K562 (cell line): ENCODE measurements around the gene KBTBD12. TPM values are rescaled to one million over a fixed set of nuclear protein-coding genes. Genes with fewer than 3 reads are reported as not detected.

Experiments used
- ATAC-seq: fragments of 200-7000 bp; cut with Tn5 transposase; 3 replicates; pipeline ENCODE4 v1.9.1; 2020; ENCODE audit warnings: moderate library complexity
- BruUV-seq: library from RNA; stranded (reverse); fragments of 400-500 nt; replicated peaks from 2 replicates; lab custom pipeline; 2021; lab: Mats Ljungman, UMichigan
- CTCF ChIA-PET: fragments of 300-600 bp; formaldehyde crosslinking; extraction: SDS; loops from one replicate; lab custom pipeline; 2021; ENCODE audit warnings: low intra/inter-chr PET ratio; lab: Yijun Ruan, JAX
- POLR2A ChIA-PET: fragments of 300-600, 350-650 bp; sonication (Branson Sonifier 250); formaldehyde crosslinking; extraction: SDS; loops from one replicate; lab custom pipeline; 2021; ENCODE audit warnings: antibody characterized with exemption, inconsistent platforms; lab: Yijun Ruan, JAX
- DNase-seq, 4 experiments: peaks; one replicate each; pipeline versions ENCODE4 v3.0.0 to v3.0.0-alpha.2; 2011 to 2018; ENCODE audit warnings: low spot score in 3 of 4, mixed read lengths in 3 of 4; ENCODE audit errors: extremely low read depth in 1 of 4
- FAIRE-seq: peaks from 2 replicates; lab custom pipeline; 2011; peaks lifted over from hg19 to GRCh38; lab: Jason Lieb, UNC
- H2AFZ ChIP-seq: 2 replicates; pipeline ENCODE4 v1.6.0; 2011; ENCODE audit warnings: low read depth, low read length, control low read depth, inconsistent platforms
- H3K27ac ChIP-seq: fragments of 200-600 bp; 3 replicates; pipeline ENCODE4 v1.8.0; 2011; ENCODE audit warnings: low read depth, mild to moderate bottlenecking, control low read depth, inconsistent platforms, low read length, moderate library complexity, mixed read lengths; ENCODE audit errors: extremely low read depth
- H3K27me3 ChIP-seq, 2 experiments: fragments of 300-600 bp in 1 of 2; 2 replicates in 1 of 2; 3 replicates in 1 of 2; pipeline versions ENCODE4 v1.6.0 to v1.8.0; 2011; ENCODE audit warnings: inconsistent platforms in 2 of 2, low read length in 2 of 2, mild to moderate bottlenecking in 1 of 2, mixed read lengths in 1 of 2, moderate library complexity in 1 of 2; ENCODE audit not compliant: control insufficient read depth in 2 of 2, insufficient read depth in 2 of 2
- H3K36me3 ChIP-seq: fragments of 300-600 bp; 3 replicates; pipeline ENCODE4 v1.8.0; 2011; ENCODE audit warnings: mild to moderate bottlenecking, low read length, inconsistent platforms; ENCODE audit not compliant: control insufficient read depth, insufficient read depth
- H3K4me1 ChIP-seq, 2 experiments: fragments of 200-600 bp in 1 of 2; replicated peaks in 1 of 2; 2 replicates in 1 of 2; 3 replicates in 1 of 2; pipeline versions ENCODE4 v1.5.1 to v1.8.0; 2011; ENCODE audit warnings: inconsistent platforms in 2 of 2, low read length in 2 of 2, mild to moderate bottlenecking in 1 of 2, mixed read lengths in 1 of 2, moderate library complexity in 1 of 2; ENCODE audit not compliant: control insufficient read depth in 2 of 2, insufficient read depth in 2 of 2
- H3K4me2 ChIP-seq: 2 replicates; pipeline ENCODE4 v1.6.1; 2011; ENCODE audit warnings: low read length, control low read depth, inconsistent platforms, mixed read lengths; ENCODE audit not compliant: insufficient read depth
- H3K4me3 ChIP-seq: fragments of 200-600 bp; sonication (generic), shearing (Covaris generic); 2 replicates; pipeline ENCODE4 v1.5.1; 2016; ENCODE audit warnings: control low read depth, inconsistent platforms
- H3K79me2 ChIP-seq: fragments of 200-600 bp; 3 replicates; pipeline ENCODE4 v1.8.0; 2011; ENCODE audit warnings: low read length, inconsistent platforms; ENCODE audit not compliant: control insufficient read depth, insufficient read depth
- H3K9ac ChIP-seq, 2 experiments: 2 replicates each; pipeline versions ENCODE4 v1.6.0 to v1.6.1; 2011; ENCODE audit warnings: low read depth in 2 of 2, low read length in 2 of 2, control low read depth in 1 of 2, inconsistent platforms in 1 of 2, mild to moderate bottlenecking in 1 of 2, mixed read lengths in 1 of 2; ENCODE audit not compliant: insufficient read depth in 1 of 2
- H3K9me1 ChIP-seq: one replicate; pipeline ENCODE4 v1.6.0; 2011; ENCODE audit warnings: inconsistent platforms, mild to moderate bottlenecking, low read length, moderate library complexity; ENCODE audit not compliant: control insufficient read depth, insufficient read depth
- H3K9me3 ChIP-seq: replicated peaks from 2 replicates; pipeline ENCODE4 v1.5.1; 2011; ENCODE audit warnings: low read depth, low read length, inconsistent platforms; ENCODE audit not compliant: control insufficient read depth, insufficient read depth
- H4K20me1 ChIP-seq: replicated peaks from 2 replicates; pipeline ENCODE4 v1.6.1; 2011; ENCODE audit warnings: low read length, inconsistent platforms, mixed read lengths; ENCODE audit not compliant: control insufficient read depth, insufficient read depth
- ESRRA ChIP-seq: fragments of 450-650 bp; IDR thresholded peaks from 2 replicates; pipeline ENCODE4 v1.6.1; 2014; ENCODE audit warnings: low read depth, mild to moderate bottlenecking, moderate library complexity, borderline replicate concordance
- GABPB1 ChIP-seq: sonication (generic); formaldehyde crosslinking; IDR thresholded peaks from 2 replicates; pipeline ENCODE4 v1.8.0; 2022; ENCODE audit warnings: mild to moderate bottlenecking, missing genetic modification reagents
- POLR3A ChIP-seq: IDR thresholded peaks from 2 replicates; pipeline ENCODE4 v1.6.1; 2011; ENCODE audit warnings: borderline replicate concordance, mild to moderate bottlenecking, moderate library complexity; ENCODE audit not compliant: insufficient read length, insufficient read depth; ENCODE audit errors: extremely low read depth
- RAD21 ChIP-seq, 2 experiments: fragments of 250-450 bp in 1 of 2; fragments of 450-650 bp in 1 of 2; sonication (Bioruptor Pico) in 1 of 2; formaldehyde crosslinking in 1 of 2; IDR thresholded peaks in 1 of 2; conservative IDR thresholded peaks in 1 of 2; 2 replicates each; pipeline versions ENCODE4 v1.4.0 to v1.8.0; 2020 to 2022; ENCODE audit warnings: mild to moderate bottlenecking in 2 of 2, moderate library complexity in 1 of 2
- SMC3 ChIP-seq: conservative IDR thresholded peaks from 2 replicates; pipeline ENCODE4 v1.6.1; 2011; ENCODE audit warnings: low read depth, low read length, improper control_type of control experiment; ENCODE audit not compliant: insufficient read depth
- ZKSCAN3 ChIP-seq: fragments of 250-450 bp; sonication (Bioruptor Pico); IDR thresholded peaks from 2 replicates; pipeline ENCODE4 v1.4.0; 2020
- WGBS: fragments of 100-300 bp; shearing (Covaris generic); methylation state at CpG from one replicate; pipeline ENCODE4 v1.1.6; 2016; ENCODE audit warnings: low coverage, mixed read lengths; ENCODE audit not compliant: insufficient coverage; ENCODE audit errors: missing lambda C conversion rate; 5-methylcytosine and 5-hydroxymethylcytosine counted together
- in situ Hi-C: fragments of 300-500 bp; cut with MboI; formaldehyde crosslinking; loops from 4 replicates; pipeline ENCODE4 v1.15.0; 2018; ENCODE audit warnings: inconsistent platforms, mixed read lengths
- intact Hi-C: fragments of 100-400 bp; cut with micrococcal nuclease; formaldehyde crosslinking; loops from 2 replicates; pipeline ENCODE4 v1.14.2; 2022
- polyA plus RNA-seq, 8 experiments: library from polyadenylated mRNA; depleted of rRNA in 4 of 8; stranded (reverse) in 5 of 8; unstranded in 3 of 8; fragments of >200 nt; fragmentation: Nextera tagmentation in 2 of 8; fragmentation: Illumina TruSeq in 1 of 8; extraction: Ambion mirVana in 2 of 8; extraction: Trizol in 1 of 8; gene quantifications; 2 replicates each; pipeline versions ENCODE4 v1.2.1 to v1.2.3, GENCODE V29; 2011 to 2014; ENCODE audit warnings: inconsistent platforms in 1 of 8, missing spikeins in 1 of 8
- total RNA-seq, 7 experiments: library from RNA; depleted of rRNA in 6 of 7; stranded (reverse); fragments of >200 nt in 6 of 7; fragmentation: Illumina TruSeq in 2 of 7; extraction: Trizol in 2 of 7; gene quantifications; 2 replicates each; pipeline versions ENCODE4 v1.2.1 to v1.2.3, GENCODE V29; 2011 to 2021; ENCODE audit warnings: low replicate concordance in 1 of 7
- TF ChIP-seq, protein P1 (sequence below), 2 experiments: fragments of 450-650 bp; formaldehyde crosslinking in 1 of 2; IDR thresholded peaks; 2 replicates each; pipeline versions ENCODE4 v1.4.0 to v1.6.1; 2014 to 2020; ENCODE audit warnings: mild to moderate bottlenecking in 2 of 2, borderline replicate concordance in 1 of 2, low read depth in 1 of 2
- TF ChIP-seq, protein P2 (sequence below), 3 experiments: IDR thresholded peaks in 2 of 3; conservative IDR thresholded peaks in 1 of 3; 2 replicates each; pipeline ENCODE4 v1.5.1; 2011 to 2012; ENCODE audit warnings: low read length in 3 of 3, mild to moderate bottlenecking in 3 of 3, control low read depth in 2 of 3, improper control_type of control experiment in 1 of 3, inconsistent platforms in 1 of 3, low read depth in 1 of 3, mixed read lengths in 1 of 3, moderate library complexity in 1 of 3; ENCODE audit not compliant: insufficient read depth in 2 of 3

KBTBD12 gene
- total and polyA plus RNA-seq, 9 of the 15 experiments (the other 6 are each of a cell fraction or from before 2014, with no cell fraction given) = not detected

DNA sequence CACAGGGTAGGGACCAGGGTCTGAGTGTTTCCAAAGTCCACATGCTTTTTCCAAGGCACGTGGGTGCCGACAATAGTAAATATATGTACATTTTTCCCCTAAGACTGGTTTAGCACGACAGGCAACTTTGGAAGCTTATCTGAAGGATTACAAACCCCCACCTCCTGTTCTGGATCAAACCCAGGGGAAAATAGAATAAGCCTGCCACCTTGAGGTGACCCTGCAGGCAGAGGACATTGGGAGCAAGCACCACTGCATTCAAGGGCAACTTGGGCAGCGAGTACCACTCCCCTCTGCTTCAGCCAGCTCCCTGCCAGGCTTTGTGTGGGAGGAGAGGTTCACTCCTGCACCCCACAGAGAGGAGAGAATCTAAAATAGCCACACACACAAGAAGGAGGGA is 44.8 kb downstream of the KBTBD12 start:
- DNase-seq (peak in 2 of 4 experiments; percentile 20 to 33), ATAC-seq (0 out of 3 replicates have a peak, but pooled peaks have one; percentile 42), FAIRE-seq (no peak)
- Histone ChIP-seq H3K9me3 (no peaks in the 10 kb centered on the region), H4K20me1 (no peaks in the 10 kb centered on the region), H3K4me1 (no peaks in the 10 kb centered on the region), H3K79me2 (no peaks in the 10 kb centered on the region), H3K27ac (no peak overlapping the region), H3K9ac (no peak overlapping the region), H3K36me3 (no peaks in the 10 kb centered on the region), H2AFZ (no peak overlapping the region), H3K9me1 (no peaks in the 10 kb centered on the region), H3K4me2 (no peak overlapping the region), H3K27me3 (peaks cover 0 to 7% of the 10 kb centered on the region in 2 experiments; a peak in 3 of 5 replicates), H3K4me3 (no peak overlapping the region)
- POLR2A ChIA-PET = interaction anchor here (0.5 kb wide), 1 partner anchor 308 kb away, joined by 3 read pairs; no protein-coding TSS in a partner anchor
- TF ChIP-seq RAD21 (CRISPR knock-in tag; conservative IDR thresholded peaks at IDR 0.05 in 1 of 2, IDR thresholded peaks at IDR 0.05 in 1 of 2) (peak; percentile 55 to 61; a peak in 3 of 4 replicates), ESRRA (0 out of 2 replicates have a peak, but pooled peaks have one; percentile 23), SMC3 (0 out of 2 replicates have a peak, but pooled peaks have one; percentile 9), GABPB1 (no peak), ZKSCAN3 (CRISPR knock-in tag) (no peak), POLR3A (no peak)
- TF ChIP-seq, protein P1, sequence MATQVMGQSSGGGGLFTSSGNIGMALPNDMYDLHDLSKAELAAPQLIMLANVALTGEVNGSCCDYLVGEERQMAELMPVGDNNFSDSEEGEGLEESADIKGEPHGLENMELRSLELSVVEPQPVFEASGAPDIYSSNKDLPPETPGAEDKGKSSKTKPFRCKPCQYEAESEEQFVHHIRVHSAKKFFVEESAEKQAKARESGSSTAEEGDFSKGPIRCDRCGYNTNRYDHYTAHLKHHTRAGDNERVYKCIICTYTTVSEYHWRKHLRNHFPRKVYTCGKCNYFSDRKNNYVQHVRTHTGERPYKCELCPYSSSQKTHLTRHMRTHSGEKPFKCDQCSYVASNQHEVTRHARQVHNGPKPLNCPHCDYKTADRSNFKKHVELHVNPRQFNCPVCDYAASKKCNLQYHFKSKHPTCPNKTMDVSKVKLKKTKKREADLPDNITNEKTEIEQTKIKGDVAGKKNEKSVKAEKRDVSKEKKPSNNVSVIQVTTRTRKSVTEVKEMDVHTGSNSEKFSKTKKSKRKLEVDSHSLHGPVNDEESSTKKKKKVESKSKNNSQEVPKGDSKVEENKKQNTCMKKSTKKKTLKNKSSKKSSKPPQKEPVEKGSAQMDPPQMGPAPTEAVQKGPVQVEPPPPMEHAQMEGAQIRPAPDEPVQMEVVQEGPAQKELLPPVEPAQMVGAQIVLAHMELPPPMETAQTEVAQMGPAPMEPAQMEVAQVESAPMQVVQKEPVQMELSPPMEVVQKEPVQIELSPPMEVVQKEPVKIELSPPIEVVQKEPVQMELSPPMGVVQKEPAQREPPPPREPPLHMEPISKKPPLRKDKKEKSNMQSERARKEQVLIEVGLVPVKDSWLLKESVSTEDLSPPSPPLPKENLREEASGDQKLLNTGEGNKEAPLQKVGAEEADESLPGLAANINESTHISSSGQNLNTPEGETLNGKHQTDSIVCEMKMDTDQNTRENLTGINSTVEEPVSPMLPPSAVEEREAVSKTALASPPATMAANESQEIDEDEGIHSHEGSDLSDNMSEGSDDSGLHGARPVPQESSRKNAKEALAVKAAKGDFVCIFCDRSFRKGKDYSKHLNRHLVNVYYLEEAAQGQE (IDR thresholded peaks at IDR 0.05; ENCODE audit: borderline replicate concordance) = peak; percentile 25; the same call in 1 of the 2 replicates
- TF ChIP-seq, protein P1 (CRISPR knock-in tag; IDR thresholded peaks at IDR 0.05; ENCODE audit: low read depth) = no peak
- TF ChIP-seq, protein P2, sequence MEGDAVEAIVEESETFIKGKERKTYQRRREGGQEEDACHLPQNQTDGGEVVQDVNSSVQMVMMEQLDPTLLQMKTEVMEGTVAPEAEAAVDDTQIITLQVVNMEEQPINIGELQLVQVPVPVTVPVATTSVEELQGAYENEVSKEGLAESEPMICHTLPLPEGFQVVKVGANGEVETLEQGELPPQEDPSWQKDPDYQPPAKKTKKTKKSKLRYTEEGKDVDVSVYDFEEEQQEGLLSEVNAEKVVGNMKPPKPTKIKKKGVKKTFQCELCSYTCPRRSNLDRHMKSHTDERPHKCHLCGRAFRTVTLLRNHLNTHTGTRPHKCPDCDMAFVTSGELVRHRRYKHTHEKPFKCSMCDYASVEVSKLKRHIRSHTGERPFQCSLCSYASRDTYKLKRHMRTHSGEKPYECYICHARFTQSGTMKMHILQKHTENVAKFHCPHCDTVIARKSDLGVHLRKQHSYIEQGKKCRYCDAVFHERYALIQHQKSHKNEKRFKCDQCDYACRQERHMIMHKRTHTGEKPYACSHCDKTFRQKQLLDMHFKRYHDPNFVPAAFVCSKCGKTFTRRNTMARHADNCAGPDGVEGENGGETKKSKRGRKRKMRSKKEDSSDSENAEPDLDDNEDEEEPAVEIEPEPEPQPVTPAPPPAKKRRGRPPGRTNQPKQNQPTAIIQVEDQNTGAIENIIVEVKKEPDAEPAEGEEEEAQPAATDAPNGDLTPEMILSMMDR (IDR thresholded peaks at IDR 0.05 in 2 of 3, conservative IDR thresholded peaks at IDR 0.05 in 1 of 3; ENCODE audit: insufficient read depth in 2 of 3, low read depth in 1 of 3, low read length in 3 of 3) = peak; percentile 41 to 56 (median 50)
- intact Hi-C loops (loop anchor here (10.0 kb wide), 2 partner anchors 275 to 385 kb away; no protein-coding TSS in a partner anchor), in situ Hi-C loops (no loop called here)
- WGBS = 0% methylated on average over 4 of the region's 4 CpGs
- CTCF ChIA-PET = interaction anchor here (1.1 kb wide), 1 partner anchor 308 kb away, joined by 4 read pairs; no protein-coding TSS in a partner anchor
- no TSS peak for BruUV-seq
